Heart right ventricle (tissue), 16 donors: ENCODE data around the gene FBXO34. TPM values are rescaled to one million over a fixed set of nuclear protein-coding genes. Genes with fewer than 3 reads are reported as not detected.
A peak's percentile ranks its signal among the peaks of the same experiment; 100 is the strongest.

Experiments
- ATAC-seq, 8 donors: fragments of 200-7000 bp; cut with Tn5 transposase; one replicate each; pipeline ENCODE4 v1.9.1; 2020; ENCODE audit warnings: mild to moderate bottlenecking in 8 of 8, moderate library complexity in 8 of 8, moderate number of reproducible peaks in 1 of 8
- DNase-seq, 2 donors: peaks; one replicate each; pipeline ENCODE4 v3.0.0-alpha.2; 2020
- H3K27ac ChIP-seq, 10 donors: fragments of 200-600 bp; sonication (generic) in 2 of 10; one replicate each; pipeline versions ENCODE4 v1.5.0 to v1.8.0; 2020 to 2022; ENCODE audit warnings: mild to moderate bottlenecking in 3 of 10
- H3K27me3 ChIP-seq, 7 donors: fragments of 200-600 bp; one replicate each; pipeline ENCODE4 v1.8.0; 2021 to 2022; ENCODE audit warnings: mild to moderate bottlenecking in 2 of 7
- H3K36me3 ChIP-seq, 9 donors: fragments of 200-600 bp; sonication (generic) in 1 of 9; one replicate each; pipeline versions ENCODE4 v1.5.0 to v1.8.0; 2020 to 2022; ENCODE audit warnings: mild to moderate bottlenecking in 2 of 9
- H3K4me1 ChIP-seq, 9 donors: fragments of 200-600 bp; sonication (generic) in 1 of 9; one replicate each; pipeline versions ENCODE4 v1.5.0 to v1.8.0; 2020 to 2022; ENCODE audit warnings: mild to moderate bottlenecking in 4 of 9
- H3K4me3 ChIP-seq, 10 donors: fragments of 200-600 bp; sonication (generic) in 2 of 10; one replicate each; pipeline versions ENCODE4 v1.5.0 to v1.8.0; 2020 to 2022; ENCODE audit warnings: mild to moderate bottlenecking in 7 of 10, moderate library complexity in 2 of 10
- H3K9me3 ChIP-seq, 11 donors: fragments of 200-600 bp in 10 of 11; sonication (generic) in 2 of 11; one replicate each; pipeline versions ENCODE4 v1.5.0 to v1.8.0; 2013 to 2022; ENCODE audit warnings: mild to moderate bottlenecking in 2 of 11, control low read depth in 1 of 11, moderate library complexity in 1 of 11
- WGBS, 2 donors: extraction: QIAGEN DNeasy Blood & Tissue Kit; methylation state at CpG; one replicate each; pipeline ENCODE4 v1.1.7; 2013; ENCODE audit warnings: inconsistent platforms in 1 of 2; 5-methylcytosine and 5-hydroxymethylcytosine counted together
- intact Hi-C, 10 donors: fragments of 100-400 bp; cut with DNase I; formaldehyde crosslinking; loops; one replicate each; pipeline versions ENCODE4 v1.11.1 to v1.14.2; 2022
- polyA plus RNA-seq, 2 donors: library from polyadenylated mRNA; stranded (reverse); fragments of 200-250 nt; gene quantifications; one replicate each; pipeline ENCODE4 v1.2.3, GENCODE V29; 2013
- total RNA-seq, 10 donors: library from RNA; stranded (reverse); fragmentation: NEBNext Ultra II Directional in 3 of 10; extraction: Animal tissue kit (Norgen Biotek cat#: 25700) in 3 of 10; gene quantifications; one replicate each; pipeline versions ENCODE4 v1.2.1 to v1.2.4, GENCODE V29; 2021 to 2023
- TF ChIP-seq, protein P1 (sequence below), 9 donors: fragments of 200-600 bp; sonication (generic) in 2 of 9; IDR thresholded peaks; one replicate each; pipeline versions ENCODE4 v1.5.0 to v1.8.0; 2021 to 2022; ENCODE audit warnings: antibody characterized with exemption in 9 of 9, mild to moderate bottlenecking in 5 of 9, moderate library complexity in 1 of 9
- donor health status: Arrhythmogenic right ventricular cardiomyopathy.
- donor health status: ischemic (EF 13 %, LVEDD 7.1; RV severe dilation, severe dysfunction).
- donor health status: healthy with polysubstance abuse.
- donor health status: DM: no; HTN: yes; CAD: no.
- donor health status: DM: no; HTN: no; CAD: no.
- donor health status: ischemic (EF 25% LVEDD 6.9; RV normal size, moderate dysfunction).
- donor health status: ischemic (EF 25% LVEDD 5.7; RV mildly dilated, moderate dysfunction).
- donor health status: healthy.
- donor health status: DM: yes; HTN: yes; CAD: no.
- donor health status: Ischemic cardiomyopathy.
- donor health status: ischemic (EF 35%, LVEDD 5.7; RV mildly dilated, moderate dysfunction).
- donor health status: nonischemic (EF 11% LVEDD 7.7; RV severe dilation, severe dysfunction).
- donor health status: DM: yes; HTN: yes; CAD: no.
- donor health status: PGD.
- donor health status: ischemic (EF 29% LVEDD 5.4; RV normal size, mild dysfunction).
- donor health status: nonischemic (EF 23%, LVEDD 6.1; RV moderate dilation, normal function).

FBXO34 gene
- total and polyA plus RNA-seq, 12 donors, result 8.9 to 26.2 (median 20.8) TPM

GRCh38 chr14:55336162-55336561, 64.9 kb downstream of the FBXO34 start:
- no peak overlapping the region for H3K4me3 ChIP-seq
- intact Hi-C loops, result no loop called here
- DNase-seq (no peak), ATAC-seq (peak in 1 of 8 donors; percentile 68)
- peaks cover 4 to 75% (median 55%) of the 10 kb centered on the region in 9 donors for H3K4me1 ChIP-seq
- TF ChIP-seq, protein P1, sequence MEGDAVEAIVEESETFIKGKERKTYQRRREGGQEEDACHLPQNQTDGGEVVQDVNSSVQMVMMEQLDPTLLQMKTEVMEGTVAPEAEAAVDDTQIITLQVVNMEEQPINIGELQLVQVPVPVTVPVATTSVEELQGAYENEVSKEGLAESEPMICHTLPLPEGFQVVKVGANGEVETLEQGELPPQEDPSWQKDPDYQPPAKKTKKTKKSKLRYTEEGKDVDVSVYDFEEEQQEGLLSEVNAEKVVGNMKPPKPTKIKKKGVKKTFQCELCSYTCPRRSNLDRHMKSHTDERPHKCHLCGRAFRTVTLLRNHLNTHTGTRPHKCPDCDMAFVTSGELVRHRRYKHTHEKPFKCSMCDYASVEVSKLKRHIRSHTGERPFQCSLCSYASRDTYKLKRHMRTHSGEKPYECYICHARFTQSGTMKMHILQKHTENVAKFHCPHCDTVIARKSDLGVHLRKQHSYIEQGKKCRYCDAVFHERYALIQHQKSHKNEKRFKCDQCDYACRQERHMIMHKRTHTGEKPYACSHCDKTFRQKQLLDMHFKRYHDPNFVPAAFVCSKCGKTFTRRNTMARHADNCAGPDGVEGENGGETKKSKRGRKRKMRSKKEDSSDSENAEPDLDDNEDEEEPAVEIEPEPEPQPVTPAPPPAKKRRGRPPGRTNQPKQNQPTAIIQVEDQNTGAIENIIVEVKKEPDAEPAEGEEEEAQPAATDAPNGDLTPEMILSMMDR (IDR thresholded peaks at IDR 0.05), result no peak
- no peaks in the 10 kb centered on the region for H3K36me3 ChIP-seq
- H3K27ac ChIP-seq, result no peak overlapping the region
- no peaks in the 10 kb centered on the region for H3K9me3 ChIP-seq
- no peaks in the 10 kb centered on the region for H3K27me3 ChIP-seq
- WGBS, 2 donors, result 49 to 71% methylated on average over 2 of the region's 2 CpGs

GRCh38 chr14:55336691-55337090, 65.5 kb downstream of the FBXO34 start:
- Histone ChIP-seq H3K9me3 (no peaks in the 10 kb centered on the region), H3K27me3 (no peaks in the 10 kb centered on the region), H3K4me3 (no peak overlapping the region), H3K27ac (peak overlapping the region in 1 of 10 donors; percentile 34), H3K36me3 (no peaks in the 10 kb centered on the region), H3K4me1 (peaks cover 4 to 79% (median 57%) of the 10 kb centered on the region in 9 donors)
- TF ChIP-seq, protein P1 (IDR thresholded peaks at IDR 0.05), result no peak
- ATAC-seq (no peak), DNase-seq (no peak)
- intact Hi-C loops, result no loop called here
- 91 to 92% methylated on average over 3 of the region's 3 CpGs for WGBS, 2 donors

DNA sequence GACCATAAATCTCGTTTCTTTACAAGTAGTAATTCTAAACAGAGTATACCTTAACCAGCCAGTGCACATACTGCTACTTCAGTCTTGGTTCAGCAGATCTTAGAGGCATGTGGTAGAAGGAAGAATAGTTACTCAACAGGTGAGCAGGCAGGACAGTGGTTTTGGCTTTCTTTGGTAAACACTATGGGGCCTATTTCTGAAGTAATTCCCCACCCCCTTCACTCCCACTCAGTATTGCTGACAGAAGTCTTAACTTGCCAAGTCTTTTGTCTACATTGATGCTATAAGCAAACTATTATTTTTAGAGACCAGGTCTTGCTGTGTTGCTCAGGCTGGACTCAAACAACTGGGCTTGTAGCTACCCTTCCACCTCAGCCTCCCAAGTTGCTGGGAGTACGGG, 68.5 kb downstream of the FBXO34 start:
- 58 to 62% methylated on average over 2 of the region's 2 CpGs for WGBS, 2 donors
- no peak overlapping the region for H3K4me3 ChIP-seq
- no peak overlapping the region for H3K27ac ChIP-seq
- no peaks in the 10 kb centered on the region for H3K9me3 ChIP-seq
- intact Hi-C loops, result no loop called here
- no peak for DNase-seq
- TF ChIP-seq, protein P1 (IDR thresholded peaks at IDR 0.05), result no peak
- peak in 2 of 8 donors; percentile 7 to 17 for ATAC-seq
- H3K27me3 ChIP-seq, result no peaks in the 10 kb centered on the region
- no peaks in the 10 kb centered on the region for H3K36me3 ChIP-seq
- H3K4me1 ChIP-seq, result peaks cover 0 to 72% (median 33%) of the 10 kb centered on the region in 9 donors

DNA sequence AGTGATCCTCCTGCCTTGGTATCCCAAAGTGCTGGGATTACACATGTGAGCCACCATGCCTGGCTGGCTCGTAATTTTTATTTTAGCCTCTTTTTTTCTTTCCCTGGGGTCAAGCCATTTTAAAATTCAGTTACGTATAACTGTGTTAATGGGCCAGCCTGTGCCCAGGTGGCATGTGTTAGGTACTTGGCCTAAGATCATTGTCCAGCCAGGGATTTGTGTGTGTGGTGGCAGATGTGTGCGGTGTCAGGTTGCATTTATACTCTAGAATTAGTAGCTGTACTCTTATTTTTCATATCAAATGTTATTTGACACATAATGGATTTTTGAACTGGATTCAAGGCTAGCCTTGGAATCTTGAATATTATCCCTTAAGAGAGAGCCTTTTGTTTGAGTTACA, 69.3 kb downstream of the FBXO34 start:
- ATAC-seq (peak in 1 of 8 donors; percentile 45), DNase-seq (no peak)
- 79 to 88% methylated on average over 3 of the region's 3 CpGs for WGBS, 2 donors
- Histone ChIP-seq H3K27ac (no peak overlapping the region), H3K4me1 (peaks cover 0 to 72% (median 30%) of the 10 kb centered on the region in 9 donors), H3K4me3 (no peak overlapping the region), H3K36me3 (no peaks in the 10 kb centered on the region), H3K27me3 (no peaks in the 10 kb centered on the region), H3K9me3 (no peaks in the 10 kb centered on the region)
- intact Hi-C loops, result no loop called here
- TF ChIP-seq, protein P1 (IDR thresholded peaks at IDR 0.05), result no peak
